ENCODE measurements around the gene ADRA2C.
"Not testable (repeated sequence)": the region's sequence is repeated elsewhere in the genome, so short reads cannot be mapped to it uniquely, and the experiment has no call there.

Gene ADRA2C

GRCh38 chr4:3800351-3800750 is 34.2 kb downstream of the ADRA2C start:
- DNase-seq = no peak

- no peak for DNase-seq
Observed at GRCh38 chr4:3801521-3801920, 35.3 kb downstream of the ADRA2C start.

- no peak for DNase-seq
Observed at GRCh38 chr4:3801931-3802550, 35.9 kb downstream of the ADRA2C start.

DNA sequence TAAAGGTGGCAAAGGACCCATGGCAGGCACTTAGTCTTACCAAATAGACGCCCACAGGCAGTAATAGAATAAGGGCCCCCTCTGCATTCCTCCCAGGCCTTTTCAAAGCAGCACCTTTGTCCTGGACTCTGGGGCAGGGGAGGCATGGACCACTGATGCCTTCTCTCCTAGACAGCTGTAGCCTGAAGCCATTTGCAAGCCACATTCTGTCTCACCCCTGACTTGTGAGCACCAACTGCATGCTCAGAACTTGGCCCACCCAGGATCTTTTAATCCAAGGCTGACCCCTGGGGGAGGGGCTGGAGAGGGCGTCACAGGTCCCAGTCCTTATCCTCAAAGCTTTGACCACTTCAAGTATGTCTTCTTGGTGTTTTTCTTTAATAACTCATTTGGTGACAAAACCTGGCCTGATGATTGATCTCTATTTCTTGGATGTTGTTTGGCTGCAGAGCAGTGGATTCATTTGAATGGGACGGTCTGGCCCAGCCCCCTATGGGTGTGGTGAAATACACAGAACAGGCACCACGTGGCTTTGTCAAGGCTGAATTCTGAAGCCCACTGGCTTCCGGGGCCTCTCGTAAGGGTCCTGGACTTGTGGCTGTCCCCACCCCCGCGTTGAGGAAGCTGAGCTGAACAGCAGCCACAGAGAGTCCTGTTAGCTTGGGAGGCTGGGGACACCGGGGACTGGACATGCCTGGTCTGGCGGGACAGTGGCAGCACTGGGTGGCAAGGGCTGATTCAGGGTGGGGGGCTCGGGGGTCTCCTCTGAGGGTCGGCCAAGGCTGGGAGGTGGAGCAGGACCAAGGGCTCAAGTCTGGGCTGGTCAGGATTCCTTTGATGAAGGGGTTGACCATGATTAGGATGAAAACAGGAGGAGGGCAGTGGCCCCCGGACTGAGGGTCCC is 36.6 kb downstream of the ADRA2C start:
- DNase-seq = no peak

DNA sequence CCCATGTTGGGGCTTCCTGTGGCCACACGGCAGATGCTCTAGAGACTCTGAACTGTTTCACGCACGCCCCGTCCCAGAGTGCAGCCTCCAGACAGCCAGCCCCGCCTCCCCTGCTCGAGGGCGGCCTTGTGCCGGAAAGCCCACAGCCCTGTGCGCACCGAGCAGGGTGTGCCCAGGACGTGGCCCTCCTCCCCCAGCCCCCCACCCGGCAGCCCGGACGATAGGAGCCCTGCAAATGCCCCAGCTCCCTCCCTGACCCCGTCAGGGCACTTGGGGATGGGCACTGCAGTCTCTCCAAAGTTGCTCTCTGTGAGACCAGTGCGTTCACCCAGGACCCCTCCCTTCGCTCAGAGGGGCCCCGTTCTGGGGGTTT is 37.3 kb downstream of the ADRA2C start:
- DNase-seq = no peak

DNA sequence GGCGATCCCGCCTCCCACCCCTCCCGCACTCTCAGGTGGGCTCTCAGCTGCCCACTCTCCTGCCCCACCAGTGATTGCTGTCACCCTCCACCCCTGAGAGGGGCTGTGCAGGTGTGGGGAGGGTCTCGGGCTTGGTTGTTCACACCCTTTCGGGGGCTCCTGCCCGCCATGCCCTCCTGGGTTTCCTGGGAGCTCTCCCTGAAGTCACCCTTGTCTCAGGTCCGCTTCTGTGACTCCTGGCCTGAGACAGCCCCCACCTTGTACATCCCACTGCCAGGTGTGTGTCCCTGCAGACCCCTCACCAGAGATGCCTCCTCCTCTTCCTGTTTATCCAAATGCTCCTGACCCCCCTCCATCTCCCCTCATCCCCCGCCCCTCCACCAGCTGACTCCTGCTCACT is 37.8 kb downstream of the ADRA2C start:
- no peak for DNase-seq

- DNase-seq = no peak
Observed at GRCh38 chr4:3805026-3805425, 38.8 kb downstream of the ADRA2C start.

DNA sequence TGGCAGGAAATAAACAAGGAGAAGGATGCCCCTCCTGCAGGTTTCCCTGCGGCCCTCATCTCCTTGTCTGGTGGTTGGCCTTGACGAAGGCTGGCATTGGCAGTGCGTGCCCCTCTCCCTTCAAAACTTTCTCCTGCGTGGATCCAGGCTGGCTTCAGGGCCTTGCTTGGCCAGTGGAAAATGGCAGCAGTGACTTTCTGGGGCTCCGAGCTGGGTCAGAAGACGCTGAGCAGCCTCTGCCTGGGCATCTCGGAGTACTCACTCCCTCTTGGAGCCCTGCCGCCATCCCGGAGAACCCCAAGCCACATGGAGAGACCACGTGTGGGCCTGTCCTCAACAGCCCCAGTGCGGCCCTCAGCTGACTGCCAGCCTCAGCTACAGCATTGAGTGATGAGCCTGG is 39.5 kb downstream of the ADRA2C start:
- no peak for DNase-seq

- DNase-seq = no peak
Observed at GRCh38 chr4:3807311-3807710, 41.1 kb downstream of the ADRA2C start.

- DNase-seq = no peak
Observed at GRCh38 chr4:3807822-3808496, 41.8 kb downstream of the ADRA2C start.

GRCh38 chr4:3808597-3808996 is 42.4 kb downstream of the ADRA2C start:
- no peak for DNase-seq

- DNase-seq = no peak
Observed at GRCh38 chr4:3809028-3809427, 42.8 kb downstream of the ADRA2C start.

DNA sequence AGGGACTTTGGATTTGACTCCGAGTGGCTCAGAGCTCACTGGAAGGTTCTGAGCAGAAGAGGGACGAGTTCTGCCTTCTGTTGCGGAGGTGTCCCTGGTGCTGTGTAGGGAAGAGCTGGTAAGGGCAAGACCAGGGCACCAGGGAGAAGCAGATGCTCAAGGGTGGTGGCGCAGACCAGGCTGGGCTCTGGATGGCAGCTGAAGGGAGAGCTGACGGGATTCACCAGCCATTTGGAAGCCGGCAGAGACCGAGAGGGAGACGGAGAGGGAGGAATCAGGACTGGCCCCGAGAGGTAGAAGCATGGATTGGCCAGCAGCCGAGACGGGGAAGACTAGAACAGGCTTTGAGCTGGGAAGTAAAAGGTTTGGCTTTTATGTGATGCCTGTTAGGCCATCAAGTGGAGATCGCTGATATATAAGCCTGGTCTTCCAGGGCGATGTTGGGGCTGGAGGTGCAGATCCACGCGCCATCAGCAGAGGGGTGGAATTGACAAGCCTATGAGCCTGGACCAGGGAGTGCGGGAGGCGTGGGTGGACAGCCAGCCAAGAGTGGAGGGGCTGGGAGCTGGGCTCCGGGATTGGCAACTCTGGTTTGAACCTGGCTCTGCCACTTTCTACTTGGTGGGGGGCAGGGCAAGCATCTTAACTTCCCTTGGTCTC is 43.4 kb downstream of the ADRA2C start:
- no peak for DNase-seq

DNA sequence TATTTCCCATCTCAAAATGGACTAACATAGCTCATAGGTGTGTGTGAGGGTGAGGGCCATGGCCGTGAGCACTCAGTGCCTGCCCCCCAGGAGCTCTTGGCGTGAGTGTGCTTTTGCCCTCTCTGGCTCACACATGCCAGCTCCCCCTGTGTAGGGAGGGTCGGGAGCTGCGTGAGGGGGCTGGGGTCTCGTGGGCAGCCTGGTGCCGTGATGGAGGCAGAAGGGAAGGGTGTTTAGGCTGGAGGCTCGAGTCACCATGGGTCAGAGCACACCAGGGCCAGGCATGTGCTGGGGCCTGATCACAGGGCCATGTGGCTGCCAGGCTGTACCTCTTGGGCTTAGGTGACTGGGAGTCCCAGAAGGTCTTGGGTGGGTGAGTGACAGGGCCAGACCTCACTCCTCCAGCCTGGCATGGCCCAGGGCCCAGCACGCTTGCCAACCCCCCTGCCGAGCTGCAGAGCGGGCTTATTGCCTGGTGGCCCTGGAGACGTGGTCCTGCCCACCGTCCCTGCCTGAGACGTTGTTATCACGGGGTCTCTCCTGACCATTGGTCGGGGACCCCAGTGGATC is 44.0 kb downstream of the ADRA2C start:
- no peak for DNase-seq

GRCh38 chr4:3810796-3811485 is 44.8 kb downstream of the ADRA2C start:
- DNase-seq = no peak

- DNase-seq = no peak
Observed at GRCh38 chr4:3811621-3812020, 45.4 kb downstream of the ADRA2C start.

- no peak for DNase-seq
Observed at GRCh38 chr4:3812211-3812934, 46.2 kb downstream of the ADRA2C start.

GRCh38 chr4:3813151-3814052 is 47.2 kb downstream of the ADRA2C start:
- no peak for DNase-seq

- no peak for DNase-seq
Observed at GRCh38 chr4:3814053-3814570, 47.9 kb downstream of the ADRA2C start.

GRCh38 chr4:3814838-3815237 is 48.7 kb downstream of the ADRA2C start:
- DNase-seq = not testable (repeated sequence)
